NCI-H146 treated with DMSO at 0.1 percent for 48 hours (cell line): ENCODE results near the gene NRXN3.

Experiments
- DNase-seq: peaks from one replicate; lab custom pipeline; 2025; ENCODE audit not compliant: unreplicated experiment; lab: John Stamatoyannopoulos, UW

Gene NRXN3

DNA sequence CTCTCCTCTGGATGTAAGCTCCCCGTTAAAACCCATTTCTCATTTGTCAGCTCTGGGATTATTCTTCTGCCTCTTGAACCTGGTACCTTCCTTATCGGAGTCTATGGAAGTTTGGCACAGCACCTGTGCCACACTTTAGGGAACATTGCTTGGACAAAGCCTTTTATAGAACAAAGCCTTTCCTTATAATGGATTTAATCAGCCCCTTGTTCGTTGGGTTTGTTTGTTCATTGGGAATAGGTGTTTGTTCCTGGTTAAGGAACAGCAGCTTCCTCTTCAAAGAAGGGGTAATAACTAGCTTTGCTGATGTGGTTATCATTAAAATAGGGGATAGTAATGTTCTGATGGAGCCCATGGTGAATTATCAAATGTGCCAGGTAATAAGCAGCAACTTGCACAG is 70.4 kb downstream of the NRXN3 start:
- DNase-seq, result peak; percentile 14

DNA sequence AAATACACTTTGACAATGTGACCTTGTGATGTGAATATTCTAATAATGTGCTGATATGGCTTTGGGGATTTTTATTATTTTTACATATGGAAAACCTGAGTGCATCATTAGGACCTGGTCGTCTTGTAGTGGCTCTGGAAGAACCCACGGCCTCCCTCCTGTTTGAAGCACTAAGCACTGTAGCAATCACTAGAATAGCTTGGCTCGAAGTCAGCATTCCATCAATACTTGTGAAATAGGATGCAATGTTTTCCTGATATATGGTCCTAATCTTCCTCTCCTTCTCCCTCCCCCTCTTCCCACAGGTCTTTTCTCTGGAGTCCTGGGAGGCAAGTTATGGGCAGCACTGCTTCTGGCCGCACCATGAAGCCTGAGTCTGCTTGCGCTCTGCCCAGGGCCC is 71.9 kb downstream of the NRXN3 start:
- DNase-seq, result no peak

DNA sequence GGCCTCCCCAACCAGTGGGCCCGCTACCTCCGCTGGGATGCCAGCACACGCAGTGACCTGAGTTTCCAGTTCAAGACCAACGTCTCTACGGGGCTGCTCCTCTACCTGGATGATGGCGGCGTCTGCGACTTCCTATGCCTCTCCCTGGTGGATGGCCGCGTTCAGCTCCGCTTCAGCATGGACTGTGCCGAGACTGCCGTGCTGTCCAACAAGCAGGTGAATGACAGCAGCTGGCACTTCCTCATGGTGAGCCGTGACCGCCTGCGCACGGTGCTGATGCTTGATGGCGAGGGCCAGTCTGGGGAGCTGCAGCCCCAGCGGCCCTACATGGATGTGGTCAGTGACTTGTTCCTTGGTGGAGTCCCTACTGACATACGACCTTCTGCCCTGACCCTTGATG is 73.0 kb downstream of the NRXN3 start:
- DNase-seq, result no peak

DNA sequence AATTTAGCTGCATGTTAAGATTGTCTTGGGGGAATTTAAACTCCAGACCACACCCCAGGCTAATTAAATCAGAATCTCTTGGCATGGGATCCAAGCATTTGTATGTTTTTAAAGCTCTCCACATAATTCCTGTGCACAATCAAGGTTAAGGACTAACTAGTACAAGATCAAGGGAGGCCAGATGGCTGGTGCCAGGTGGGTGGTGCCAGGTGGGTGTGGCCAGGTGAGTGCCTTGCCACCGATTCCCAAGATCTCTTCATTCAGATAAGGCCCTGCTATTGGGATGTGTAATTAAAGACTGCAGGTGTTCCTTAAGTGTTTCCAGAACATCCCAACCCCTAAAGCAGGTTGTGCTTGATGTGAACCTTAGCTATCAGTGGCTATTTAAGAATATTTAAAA is 75.1 kb downstream of the NRXN3 start:
- no peak for DNase-seq

DNA sequence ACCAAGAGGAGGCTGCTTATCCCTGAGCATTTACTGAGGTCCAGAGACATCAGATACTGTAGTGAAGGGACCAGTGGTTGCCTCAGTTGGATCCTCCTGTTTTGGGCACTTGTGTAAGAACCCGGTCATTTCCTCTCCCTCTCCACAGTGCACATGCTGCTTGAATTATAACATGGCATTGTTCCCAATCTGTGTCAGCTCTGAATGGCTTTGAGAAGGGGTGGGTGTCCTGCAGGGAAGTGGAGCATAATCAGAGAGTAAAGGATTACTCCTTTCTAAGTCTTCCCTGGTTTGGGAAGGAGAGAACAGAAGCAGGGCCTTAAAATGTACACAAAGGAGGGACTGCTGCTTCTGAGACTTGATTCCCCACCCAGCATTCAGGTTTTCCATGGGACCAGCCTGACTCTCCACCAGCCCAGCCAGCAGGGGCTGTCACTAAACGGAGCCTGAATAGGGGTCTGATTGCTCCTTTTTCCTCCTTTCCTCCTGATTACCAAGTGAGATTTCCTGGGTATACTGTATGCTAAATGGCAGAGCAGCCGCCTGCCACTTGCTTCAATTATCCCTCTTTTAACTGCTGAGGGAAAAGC is 78.4 kb downstream of the NRXN3 start:
- no peak for DNase-seq

DNA sequence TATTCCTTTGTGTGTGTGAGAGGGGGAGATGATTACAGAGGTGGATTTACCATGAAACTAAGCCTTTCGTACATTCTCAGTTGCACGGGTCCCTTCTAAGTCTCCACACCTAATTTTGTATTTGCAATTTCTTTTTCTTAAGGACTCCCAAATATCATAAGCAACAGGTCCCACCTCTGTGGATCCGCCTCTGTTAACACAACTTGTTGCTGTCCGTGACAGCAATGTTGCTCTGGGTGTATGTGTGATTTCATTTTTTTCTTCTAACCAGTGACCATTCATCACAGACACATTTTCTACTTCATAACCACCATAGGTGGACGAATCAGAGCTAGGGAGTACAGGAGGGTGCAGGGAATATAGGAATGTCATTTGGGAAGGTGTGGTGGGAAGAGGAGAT is 81.1 kb downstream of the NRXN3 start:
- DNase-seq, result no peak

DNA sequence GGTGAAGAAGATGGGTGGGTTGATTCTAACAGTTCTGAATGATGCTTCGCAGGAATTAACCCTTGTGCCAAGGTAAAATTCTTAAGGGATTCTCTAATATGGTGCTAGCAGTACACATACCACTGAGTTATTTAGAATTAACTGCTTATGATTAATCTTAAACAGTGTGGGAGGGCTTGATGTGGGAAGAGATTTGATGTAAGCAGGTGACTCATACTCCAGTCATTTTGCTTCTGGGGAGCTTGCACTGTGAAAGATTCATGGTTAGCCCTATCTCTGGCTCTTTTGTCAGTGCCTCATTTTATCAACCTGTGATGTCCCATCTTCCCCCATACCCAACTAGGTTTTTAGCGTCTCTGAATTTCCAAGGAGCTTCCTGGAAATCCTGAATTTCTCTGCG is 83.8 kb downstream of the NRXN3 start:
- DNase-seq, result no peak

DNA sequence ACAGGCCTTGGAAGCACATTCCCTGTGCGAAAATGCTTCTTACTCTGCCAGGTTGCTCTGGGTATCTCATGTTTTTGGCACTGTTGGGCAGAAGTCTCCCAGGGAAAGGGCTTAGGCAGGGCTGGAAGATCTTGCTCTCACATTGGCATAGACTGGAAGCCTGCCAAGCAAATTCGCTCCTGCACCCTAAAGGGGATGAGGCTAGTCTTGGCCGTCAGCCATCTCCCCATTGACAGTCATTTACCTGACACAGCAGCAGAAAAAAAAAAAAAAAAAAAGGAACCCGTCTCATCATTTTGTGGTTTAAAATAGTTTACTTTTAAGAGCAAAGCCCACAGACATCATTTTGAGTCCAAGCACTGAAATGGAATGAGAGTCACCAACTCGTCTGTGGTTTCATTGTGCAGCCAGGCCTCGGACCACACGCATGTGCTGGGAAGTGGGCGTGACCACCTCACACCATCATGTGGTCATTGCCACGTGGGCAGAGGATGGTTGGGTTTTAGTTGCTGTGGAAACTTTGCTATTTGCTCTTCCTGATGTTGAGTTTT is 84.8 kb downstream of the NRXN3 start:
- DNase-seq, result no peak

DNA sequence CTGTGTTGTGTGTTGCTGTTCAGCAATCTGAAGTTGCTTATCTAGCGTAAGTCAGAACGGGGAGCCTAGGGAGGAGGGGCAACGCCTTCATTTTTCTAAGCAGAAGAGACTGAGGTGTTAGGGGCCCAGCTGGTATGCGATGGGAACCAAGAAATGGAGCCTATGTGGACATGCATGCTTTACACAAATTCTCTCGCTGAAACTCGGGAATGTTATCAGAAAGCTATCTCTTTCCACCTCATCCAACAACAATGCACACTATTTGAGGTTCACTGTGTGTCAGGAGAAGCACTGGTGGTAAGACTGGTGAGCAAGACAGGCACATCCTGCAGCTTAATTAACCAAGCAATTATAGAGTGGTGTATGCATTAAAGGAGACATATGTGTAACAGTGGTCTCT is 89.7 kb downstream of the NRXN3 start:
- DNase-seq, result no peak

DNA sequence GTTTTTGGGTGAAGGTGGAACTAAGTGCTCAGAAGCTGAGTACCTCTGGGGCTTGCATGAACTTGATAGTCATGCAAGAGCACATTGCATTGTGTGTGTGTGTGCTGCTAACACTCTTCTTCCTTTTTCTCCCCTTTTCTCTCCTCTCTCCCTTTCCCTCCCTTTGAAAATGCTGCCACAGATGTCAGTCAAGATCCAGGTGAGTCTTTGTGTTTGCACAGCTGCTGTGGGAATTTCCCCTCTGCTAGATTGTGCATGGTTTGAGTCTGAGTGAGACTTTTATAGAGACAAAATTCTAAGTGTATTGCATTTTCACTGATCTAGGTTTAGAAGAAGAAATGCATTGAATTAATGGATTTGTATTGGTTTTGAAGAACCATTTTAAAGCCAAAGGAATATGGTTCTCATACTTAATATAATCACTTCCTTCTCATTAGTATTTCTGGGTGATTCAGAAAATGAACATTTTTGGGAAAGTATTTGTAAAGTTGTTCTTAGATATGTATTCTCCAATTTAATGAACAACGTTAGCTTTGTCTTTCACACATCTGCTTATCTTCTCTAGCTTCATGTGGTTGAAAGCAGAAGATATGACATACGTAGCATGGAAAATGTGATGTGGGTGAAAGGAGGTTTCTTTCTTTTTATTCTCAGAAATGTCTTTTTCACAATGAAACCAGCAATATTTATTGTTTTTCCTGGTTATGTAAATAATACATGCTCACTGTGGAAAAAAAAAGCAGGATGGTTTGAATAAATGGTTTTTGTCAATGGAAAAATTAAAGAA is 108.5 kb downstream of the NRXN3 start:
- peak; percentile 73 for DNase-seq

DNA sequence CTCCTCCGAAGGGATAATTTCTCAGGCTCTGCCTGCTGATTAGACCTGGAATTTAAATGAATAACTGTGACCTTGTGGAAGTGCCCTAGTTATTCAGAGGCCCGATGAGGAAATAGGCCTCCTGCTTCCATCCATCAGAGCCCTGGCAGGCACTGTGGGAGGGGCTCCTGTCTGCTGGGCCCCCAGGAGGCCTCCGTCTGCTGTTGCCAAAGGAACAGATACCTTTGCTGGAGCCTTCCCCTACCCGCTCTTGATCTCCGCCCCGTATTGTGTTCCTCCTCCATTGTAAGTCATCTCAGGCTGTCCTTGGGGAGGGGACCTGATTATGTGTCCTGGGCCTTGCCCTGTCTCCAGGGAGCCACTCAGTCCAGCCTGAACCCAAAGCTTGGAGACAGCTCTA is 112.3 kb downstream of the NRXN3 start:
- DNase-seq, result peak; percentile 5

DNA sequence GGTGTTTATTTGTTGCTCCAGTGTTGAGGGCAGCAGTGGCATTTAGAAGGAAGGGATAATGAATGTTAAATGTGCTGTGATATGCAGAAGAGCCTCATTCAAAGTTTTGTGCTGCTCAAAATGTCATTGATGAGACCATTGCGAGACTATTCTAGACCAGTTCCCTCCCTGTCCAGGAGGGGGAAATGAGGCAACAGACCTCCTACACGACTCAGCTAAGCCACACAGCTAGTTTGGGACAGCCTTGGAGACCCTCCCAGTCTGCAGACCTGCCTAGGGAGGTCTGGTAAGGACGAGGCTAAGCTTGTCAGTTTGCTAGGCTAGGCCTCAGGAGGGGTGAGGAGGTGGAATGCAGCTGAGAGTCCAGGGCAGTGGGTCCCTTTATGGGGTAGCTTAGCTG is 116.0 kb downstream of the NRXN3 start:
- no peak for DNase-seq

DNA sequence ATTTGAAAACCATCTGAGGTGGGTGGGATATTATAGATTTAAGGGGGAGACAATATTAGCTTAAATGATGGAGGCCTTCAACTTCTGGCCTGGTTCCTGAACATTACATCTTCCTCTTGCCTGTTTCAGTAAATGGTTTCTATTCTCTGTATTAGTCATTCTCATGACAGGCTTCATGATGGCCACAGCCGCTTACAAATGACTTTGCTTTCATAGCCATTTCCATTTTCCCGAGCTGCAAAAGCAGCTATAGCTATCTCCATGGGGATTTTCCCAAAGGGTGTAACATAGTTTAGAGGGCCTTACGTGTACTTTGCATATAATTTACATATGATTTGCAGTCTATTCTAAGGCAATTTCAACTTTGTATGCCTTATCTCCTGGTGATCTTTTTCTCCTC is 121.8 kb downstream of the NRXN3 start:
- no peak for DNase-seq

DNA sequence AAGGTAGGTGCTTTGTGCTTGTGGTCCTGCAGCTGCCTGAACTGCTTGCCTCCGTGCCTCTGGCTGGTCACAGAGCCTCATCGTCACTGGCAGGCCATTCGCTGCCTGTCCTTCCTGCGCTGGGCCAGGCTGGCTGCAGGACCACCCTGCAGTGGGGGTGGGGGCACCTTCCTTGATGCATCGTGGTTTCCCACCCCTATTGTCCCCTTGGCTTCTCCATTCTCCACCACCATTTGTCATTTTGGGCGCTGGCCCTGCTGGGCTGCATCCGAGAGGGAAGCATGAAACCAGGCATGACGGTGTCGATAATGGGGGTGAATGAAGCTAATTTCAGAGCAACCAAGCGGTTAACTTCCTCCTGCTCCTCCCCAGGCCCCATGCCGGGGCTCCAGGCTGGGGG is 127.7 kb downstream of the NRXN3 start:
- no peak for DNase-seq

DNA sequence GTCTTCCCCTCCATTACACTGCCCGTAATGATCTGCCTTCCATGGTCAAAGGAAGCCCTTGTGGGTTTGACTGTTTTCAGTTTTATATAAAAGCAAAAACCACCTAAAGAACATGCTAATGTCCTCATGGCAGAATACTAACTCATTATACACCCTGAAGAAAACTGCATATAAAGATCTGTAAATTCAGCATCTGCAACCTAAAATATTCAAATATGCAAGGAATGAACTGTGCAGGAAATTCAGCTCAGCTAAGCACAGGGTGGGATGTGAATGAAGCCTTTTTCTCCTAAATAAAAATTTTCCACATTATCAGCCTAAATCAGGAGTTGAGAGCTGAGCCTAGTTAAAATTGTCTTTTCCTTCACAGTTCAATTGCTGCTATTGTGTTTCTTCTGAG is 128.1 kb downstream of the NRXN3 start:
- no peak for DNase-seq

DNA sequence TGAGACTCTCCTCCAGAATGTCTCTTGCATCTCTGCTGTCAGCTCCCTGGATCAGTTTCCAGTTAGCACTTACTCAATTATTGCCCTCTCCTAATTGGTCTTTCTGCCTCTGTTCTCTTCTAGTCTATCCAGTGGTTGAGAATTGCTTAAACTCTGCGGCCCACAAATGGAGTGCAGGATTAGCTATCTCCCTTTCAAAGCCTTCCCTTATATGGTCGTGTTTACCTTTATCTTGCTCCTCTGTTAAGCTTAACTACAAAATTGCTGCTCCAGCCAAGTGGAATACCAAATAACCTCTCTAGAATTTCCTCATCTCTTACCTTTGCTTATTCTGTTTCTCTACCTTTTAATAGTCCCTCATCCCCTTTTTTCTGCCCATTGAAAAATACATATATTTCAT is 132.7 kb downstream of the NRXN3 start:
- DNase-seq, result no peak

DNA sequence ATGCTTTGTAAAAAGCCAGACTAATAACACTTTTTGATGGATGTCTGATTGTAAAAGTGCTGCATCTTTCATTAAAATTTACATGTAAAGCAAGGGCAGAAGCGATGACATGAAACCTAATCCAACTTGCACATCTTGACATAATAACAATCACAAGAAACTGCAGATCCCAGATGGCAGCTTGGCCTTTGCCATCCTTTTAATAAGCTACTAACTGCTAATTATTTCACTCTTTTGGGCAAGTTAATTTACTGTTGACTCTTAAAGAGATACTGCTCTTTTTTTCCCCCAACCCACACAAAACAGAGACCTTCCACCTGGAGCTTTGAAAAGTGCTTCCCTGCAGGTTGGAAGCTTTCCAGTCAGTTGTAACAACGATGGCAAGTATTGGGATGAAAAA is 137.5 kb downstream of the NRXN3 start:
- DNase-seq, result peak; percentile 50

DNA sequence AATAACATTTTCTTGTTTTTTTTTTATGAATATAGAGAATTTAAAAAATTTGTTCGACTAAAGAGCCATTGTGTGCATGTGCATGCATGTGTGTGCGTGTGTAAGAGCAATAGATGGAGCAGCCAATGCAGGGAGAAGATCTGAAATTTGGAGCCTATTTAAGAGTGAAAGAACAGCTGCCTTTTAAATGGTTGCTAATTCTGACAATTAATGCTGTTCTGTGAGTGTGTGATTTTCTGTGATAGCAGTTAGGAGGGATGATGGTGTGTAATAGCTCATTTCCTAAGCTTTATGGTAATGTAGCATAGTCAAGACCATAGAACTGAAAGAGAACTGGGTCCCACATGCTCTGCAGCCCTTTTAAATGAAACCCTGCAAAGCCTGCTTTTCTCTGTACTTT is 137.9 kb downstream of the NRXN3 start:
- peak; percentile 69 for DNase-seq

DNA sequence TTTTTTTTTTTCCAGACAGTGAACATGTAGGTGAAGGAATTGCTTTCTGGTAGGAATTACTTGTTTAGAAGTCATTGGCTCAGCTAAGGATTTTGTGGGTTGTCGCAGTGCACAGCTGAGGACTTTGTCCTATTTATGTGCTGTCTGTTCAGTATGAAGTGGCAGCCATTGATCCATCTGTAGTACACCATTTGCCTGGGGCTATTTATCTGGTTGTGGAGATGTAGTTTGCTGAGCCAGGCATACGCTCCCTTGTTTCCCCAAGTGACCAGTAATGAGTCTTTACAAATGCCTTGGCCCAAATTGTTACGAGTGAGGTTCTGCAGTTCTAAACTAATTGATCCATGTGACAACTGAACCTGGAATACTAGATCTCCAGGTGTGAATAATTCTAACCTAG is 140.1 kb downstream of the NRXN3 start:
- peak; percentile 71 for DNase-seq

DNA sequence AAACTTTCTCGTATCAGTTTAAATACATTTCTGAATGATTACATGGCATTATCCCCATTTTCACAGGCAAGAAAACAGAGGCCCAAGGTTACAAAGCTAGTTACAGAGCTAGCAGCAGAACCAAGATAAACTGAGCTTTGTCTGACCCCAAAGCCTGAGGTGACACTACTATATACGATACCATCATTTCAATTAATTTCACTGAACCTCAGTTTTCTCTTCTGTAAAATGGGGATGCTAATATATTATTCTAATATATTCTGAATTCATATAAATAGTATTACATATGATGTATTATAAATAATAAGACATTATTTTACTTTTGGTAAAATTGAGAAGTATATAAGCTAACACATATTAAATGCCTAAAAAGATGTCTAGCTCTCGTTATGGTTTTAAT is 143.3 kb downstream of the NRXN3 start:
- DNase-seq, result no peak

DNA sequence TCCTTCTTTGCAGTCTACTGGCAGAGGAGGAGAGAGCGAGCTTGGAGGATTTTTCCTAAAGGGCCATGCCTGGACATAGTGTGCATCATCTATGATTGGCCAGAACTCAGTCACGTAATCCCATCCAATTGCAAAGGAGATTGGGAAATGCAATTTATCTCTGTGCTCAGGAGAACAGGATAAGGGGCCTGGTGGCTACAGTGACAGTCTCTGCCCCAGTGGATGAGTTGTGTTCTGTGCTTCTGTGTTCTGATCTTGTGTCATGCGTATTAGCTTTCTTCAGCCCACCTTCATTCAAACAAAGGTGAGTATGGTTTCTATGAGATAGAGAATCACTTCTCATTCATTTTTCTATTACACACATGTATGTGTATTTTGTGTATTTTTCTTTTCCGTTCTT is 144.3 kb downstream of the NRXN3 start:
- no peak for DNase-seq

DNA sequence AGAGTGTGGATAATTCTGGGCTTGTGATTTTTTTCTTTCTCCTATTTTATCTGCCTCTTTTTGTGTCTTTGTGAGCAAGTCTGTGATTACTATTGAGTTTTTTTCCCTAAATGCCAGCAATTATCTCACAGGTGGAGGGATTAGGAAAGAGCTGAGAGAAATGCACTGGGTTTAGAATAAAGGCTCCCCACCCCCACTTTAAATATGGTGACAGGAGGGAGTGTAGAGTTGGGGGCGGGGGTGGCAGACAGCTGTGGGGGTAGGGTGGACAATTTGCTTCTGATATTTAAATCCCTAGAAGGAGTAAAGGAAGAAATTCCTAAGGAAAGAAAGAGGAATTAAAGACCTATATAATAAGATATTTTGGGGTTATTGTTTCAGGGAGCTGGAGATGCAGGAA is 145.9 kb downstream of the NRXN3 start:
- peak; percentile 82 for DNase-seq

DNA sequence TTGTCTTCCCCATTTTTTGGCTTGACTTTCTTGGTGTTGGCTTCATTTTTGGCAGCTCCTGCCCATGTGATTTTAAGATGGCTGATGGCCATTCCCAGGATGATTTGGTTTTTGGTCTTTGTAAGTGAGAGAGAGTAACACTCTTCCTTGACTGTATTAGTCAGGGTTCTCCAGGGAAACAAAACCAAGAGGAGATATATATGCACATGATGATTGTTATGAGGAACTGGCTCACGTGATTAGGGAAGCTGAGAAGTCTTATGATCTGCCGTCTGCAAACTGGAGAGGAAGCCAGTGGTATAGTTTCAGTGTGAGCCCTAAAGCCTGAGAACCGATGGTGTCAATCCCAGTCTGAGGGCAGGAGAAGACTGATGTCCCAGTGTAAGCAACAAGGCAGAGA is 146.6 kb downstream of the NRXN3 start:
- DNase-seq, result no peak
